ENCODE data around the gene HMGB1. TPM values are rescaled to one million over a fixed set of nuclear protein-coding genes. Genes with fewer than 3 reads are reported as not detected.

The HMGB1 gene
- total and polyA plus RNA-seq, 2 of the 13 experiments (the other 11 are each of a cell fraction or from before 2014, with no cell fraction given) = 115 to 584 TPM

GRCh38 chr13:30465593-30466357 lies at the start of gene HMGB1 (continued):
- TF ChIP-seq FOXO4 (CRISPR knock-in tag; conservative IDR thresholded peaks at IDR 0.05) = no peak
- peak; percentile 57; the same call in 1 of the 2 replicates for TF ChIP-seq HDAC2 (CRISPR knock-in tag; IDR thresholded peaks at IDR 0.05)
- TF ChIP-seq MAFF (IDR thresholded peaks at IDR 0.05; ENCODE audit: low read depth, low read length) = no peak
- TF ChIP-seq UBTF (CRISPR knock-in tag; IDR thresholded peaks at IDR 0.05) = peak; percentile 57
- TF ChIP-seq, protein P1, sequence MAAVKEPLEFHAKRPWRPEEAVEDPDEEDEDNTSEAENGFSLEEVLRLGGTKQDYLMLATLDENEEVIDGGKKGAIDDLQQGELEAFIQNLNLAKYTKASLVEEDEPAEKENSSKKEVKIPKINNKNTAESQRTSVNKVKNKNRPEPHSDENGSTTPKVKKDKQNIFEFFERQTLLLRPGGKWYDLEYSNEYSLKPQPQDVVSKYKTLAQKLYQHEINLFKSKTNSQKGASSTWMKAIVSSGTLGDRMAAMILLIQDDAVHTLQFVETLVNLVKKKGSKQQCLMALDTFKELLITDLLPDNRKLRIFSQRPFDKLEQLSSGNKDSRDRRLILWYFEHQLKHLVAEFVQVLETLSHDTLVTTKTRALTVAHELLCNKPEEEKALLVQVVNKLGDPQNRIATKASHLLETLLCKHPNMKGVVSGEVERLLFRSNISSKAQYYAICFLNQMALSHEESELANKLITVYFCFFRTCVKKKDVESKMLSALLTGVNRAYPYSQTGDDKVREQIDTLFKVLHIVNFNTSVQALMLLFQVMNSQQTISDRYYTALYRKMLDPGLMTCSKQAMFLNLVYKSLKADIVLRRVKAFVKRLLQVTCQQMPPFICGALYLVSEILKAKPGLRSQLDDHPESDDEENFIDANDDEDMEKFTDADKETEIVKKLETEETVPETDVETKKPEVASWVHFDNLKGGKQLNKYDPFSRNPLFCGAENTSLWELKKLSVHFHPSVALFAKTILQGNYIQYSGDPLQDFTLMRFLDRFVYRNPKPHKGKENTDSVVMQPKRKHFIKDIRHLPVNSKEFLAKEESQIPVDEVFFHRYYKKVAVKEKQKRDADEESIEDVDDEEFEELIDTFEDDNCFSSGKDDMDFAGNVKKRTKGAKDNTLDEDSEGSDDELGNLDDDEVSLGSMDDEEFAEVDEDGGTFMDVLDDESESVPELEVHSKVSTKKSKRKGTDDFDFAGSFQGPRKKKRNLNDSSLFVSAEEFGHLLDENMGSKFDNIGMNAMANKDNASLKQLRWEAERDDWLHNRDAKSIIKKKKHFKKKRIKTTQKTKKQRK (IDR thresholded peaks at IDR 0.05; ENCODE audit: low read length) = no peak
- no peak for TF ChIP-seq SYNCRIP (IDR thresholded peaks at IDR 0.05; ENCODE audit: insufficient read depth, low read depth, low read length)
- no peak; the same call in 1 of the 2 replicates for TF ChIP-seq MXD1 (CRISPR knock-in tag; IDR thresholded peaks at IDR 0.05)
- no peak for TF ChIP-seq ZNF629 (CRISPR knock-in tag; conservative IDR thresholded peaks at IDR 0.05)
- no peak for TF ChIP-seq ZMAT5 (CRISPR knock-in tag; IDR thresholded peaks at IDR 0.05; ENCODE audit: borderline replicate concordance, low read depth)
- TF ChIP-seq CAMTA2 (CRISPR knock-in tag; IDR thresholded peaks at IDR 0.05; ENCODE audit: borderline replicate concordance) = no peak
- TF ChIP-seq SP4 (CRISPR knock-in tag; IDR thresholded peaks at IDR 0.05) = peak; percentile 61
- no peak for TF ChIP-seq DNMT1 (CRISPR knock-in tag; IDR thresholded peaks at IDR 0.05)
- TF ChIP-seq RFX3 (CRISPR knock-in tag; IDR thresholded peaks at IDR 0.05) = no peak
- TF ChIP-seq RARA (CRISPR knock-in tag; IDR thresholded peaks at IDR 0.05) = no peak
- TF ChIP-seq, protein P2, sequence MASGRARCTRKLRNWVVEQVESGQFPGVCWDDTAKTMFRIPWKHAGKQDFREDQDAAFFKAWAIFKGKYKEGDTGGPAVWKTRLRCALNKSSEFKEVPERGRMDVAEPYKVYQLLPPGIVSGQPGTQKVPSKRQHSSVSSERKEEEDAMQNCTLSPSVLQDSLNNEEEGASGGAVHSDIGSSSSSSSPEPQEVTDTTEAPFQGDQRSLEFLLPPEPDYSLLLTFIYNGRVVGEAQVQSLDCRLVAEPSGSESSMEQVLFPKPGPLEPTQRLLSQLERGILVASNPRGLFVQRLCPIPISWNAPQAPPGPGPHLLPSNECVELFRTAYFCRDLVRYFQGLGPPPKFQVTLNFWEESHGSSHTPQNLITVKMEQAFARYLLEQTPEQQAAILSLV (CRISPR knock-in tag; IDR thresholded peaks at IDR 0.05; ENCODE audit: borderline replicate concordance) = no peak
- TF ChIP-seq ZNF446 (CRISPR knock-in tag; IDR thresholded peaks at IDR 0.05) = peak; percentile 43; the same call in 1 of the 2 replicates
- TF ChIP-seq MAZ (IDR thresholded peaks at IDR 0.05; ENCODE audit: borderline replicate concordance, low read depth, low read length) = no peak
- TF ChIP-seq MAZ (CRISPR knock-in tag; IDR thresholded peaks at IDR 0.05; ENCODE audit: low read depth) = peak; percentile 59; the same call in 1 of the 2 replicates
- TF ChIP-seq GATAD1 (CRISPR knock-in tag; IDR thresholded peaks at IDR 0.05) = peak; percentile 80

Measured in HepG2 (cell line).